ENCODE measurements around the gene SLC17A2.

The SLC17A2 gene

GRCh38 chr6:25927756-25928216 lies 2.7 kb downstream of the SLC17A2 start:
- TF ChIP-seq CTCF (conservative IDR thresholded peaks at IDR 0.05): no peak
- H3K27ac ChIP-seq: peak overlapping the region; percentile 94

- TF ChIP-seq CTCF (conservative IDR thresholded peaks at IDR 0.05): no peak
- H3K27ac ChIP-seq: peak overlapping the region; percentile 94
Observed at GRCh38 chr6:25927178-25927577, 3.3 kb downstream of the SLC17A2 start.

GRCh38 chr6:25925876-25926275 lies 4.6 kb downstream of the SLC17A2 start:
- TF ChIP-seq CTCF (conservative IDR thresholded peaks at IDR 0.05): no peak
- peak overlapping the region; percentile 94 for H3K27ac ChIP-seq

GRCh38 chr6:25922301-25922700 lies 8.2 kb downstream of the SLC17A2 start:
- H3K27ac ChIP-seq: peak overlapping the region; percentile 48
- TF ChIP-seq CTCF (conservative IDR thresholded peaks at IDR 0.05): no peak

GRCh38 chr6:25921525-25922203 lies 8.8 kb downstream of the SLC17A2 start:
- TF ChIP-seq CTCF (conservative IDR thresholded peaks at IDR 0.05): no peak
- peak overlapping the region; percentile 48 for H3K27ac ChIP-seq

GRCh38 chr6:25919657-25920056 lies 10.8 kb downstream of the SLC17A2 start:
- TF ChIP-seq CTCF (conservative IDR thresholded peaks at IDR 0.05): no peak
- no peak overlapping the region for H3K27ac ChIP-seq

- TF ChIP-seq CTCF (conservative IDR thresholded peaks at IDR 0.05): no peak
- no peak overlapping the region for H3K27ac ChIP-seq
Observed at GRCh38 chr6:25918083-25918683, 12.3 kb downstream of the SLC17A2 start.

Data from VCaP (cell line).